ENCODE data around the gene PATJ. TPM values are rescaled to one million over a fixed set of nuclear protein-coding genes. Genes with fewer than 3 reads are reported as not detected.

Gene PATJ
- polyA plus RNA-seq, 1 donor (not counting 4 experiments of a cell fraction or from before 2014, with no cell fraction given), result 28.1 TPM

- FAIRE-seq (no peak), DNase-seq (ENCODE audit: low read depth, low spot score) (no peak)
- no peak overlapping the region for H3K9ac ChIP-seq (ENCODE audit: control insufficient read depth, extremely low read depth, insufficient read depth, low read length)
- H3K9me3 ChIP-seq (ENCODE audit: control insufficient read depth, low read depth, low read length), result no peaks in the 10 kb centered on the region
- H3K36me3 ChIP-seq (ENCODE audit: control insufficient read depth in 2 of 2, extremely low read depth in 1 of 2, insufficient read depth in 2 of 2, low read length in 2 of 2), result peaks cover 11 to 13% of the 10 kb centered on the region in 2 experiments
- no peak for TF ChIP-seq CTCF (optimal IDR thresholded peaks at IDR 0.05 in 1 of 3, IDR thresholded peaks at IDR 0.05 in 1 of 3, conservative IDR thresholded peaks at IDR 0.05 in 1 of 3; ENCODE audit: extremely low read depth in 1 of 3, insufficient read depth in 2 of 3, low read length in 3 of 3)
- TF ChIP-seq EZH2 (IDR thresholded peaks at IDR 0.05; ENCODE audit: low read length), result no peak
- H3K27me3 ChIP-seq (ENCODE audit: control insufficient read depth, extremely low read depth, insufficient read depth, low read length), result no peaks in the 10 kb centered on the region
- H3K4me1 ChIP-seq (ENCODE audit: control insufficient read depth, extremely low read depth, insufficient read depth, low read length), result no peaks in the 10 kb centered on the region
- no peaks in the 10 kb centered on the region for H4K20me1 ChIP-seq (ENCODE audit: control insufficient read depth, extremely low read depth, insufficient read depth, low read length)
- no peak overlapping the region for H3K4me2 ChIP-seq (ENCODE audit: control insufficient read depth, extremely low read depth, insufficient read depth, low read depth, low read length)
- no peaks in the 10 kb centered on the region for H3K9me1 ChIP-seq (ENCODE audit: control insufficient read depth, extremely low read depth, insufficient read depth, low read length)
- H3K4me3 ChIP-seq (ENCODE audit: control insufficient read depth in 2 of 3, extremely low read depth in 1 of 3, insufficient read depth in 2 of 3, low read depth in 1 of 3, low read length in 3 of 3), result no peak overlapping the region
- no peak overlapping the region for H3K27ac ChIP-seq (ENCODE audit: control insufficient read depth, insufficient read depth, low read length)
- no peak overlapping the region for H2AFZ ChIP-seq (ENCODE audit: control insufficient read depth, low read length)
- dilution Hi-C loops (cut with MboI; ENCODE audit: extremely low pct_ligation_motif_present, low sequenced_read_pairs), result no loop called here
- no peaks in the 10 kb centered on the region for H3K79me2 ChIP-seq (ENCODE audit: control insufficient read depth, insufficient read depth, low read length)
Measured at GRCh38 chr1:62084310-62084890, 342.1 kb downstream of the PATJ start.

GRCh38 chr1:62088439-62088838, 346.2 kb downstream of the PATJ start:
- Histone ChIP-seq H3K79me2 (ENCODE audit: control insufficient read depth, insufficient read depth, low read length) (no peaks in the 10 kb centered on the region), H3K4me1 (ENCODE audit: control insufficient read depth, extremely low read depth, insufficient read depth, low read length) (no peaks in the 10 kb centered on the region), H4K20me1 (ENCODE audit: control insufficient read depth, extremely low read depth, insufficient read depth, low read length) (no peaks in the 10 kb centered on the region), H3K27me3 (ENCODE audit: control insufficient read depth, extremely low read depth, insufficient read depth, low read length) (no peaks in the 10 kb centered on the region), H2AFZ (ENCODE audit: control insufficient read depth, low read length) (no peak overlapping the region), H3K9ac (ENCODE audit: control insufficient read depth, extremely low read depth, insufficient read depth, low read length) (no peak overlapping the region), H3K4me2 (ENCODE audit: control insufficient read depth, extremely low read depth, insufficient read depth, low read depth, low read length) (no peak overlapping the region), H3K36me3 (ENCODE audit: control insufficient read depth in 2 of 2, extremely low read depth in 1 of 2, insufficient read depth in 2 of 2, low read length in 2 of 2) (peaks cover 11 to 14% of the 10 kb centered on the region in 2 experiments), H3K4me3 (ENCODE audit: control insufficient read depth in 2 of 3, extremely low read depth in 1 of 3, insufficient read depth in 2 of 3, low read depth in 1 of 3, low read length in 3 of 3) (no peak overlapping the region), H3K9me3 (ENCODE audit: control insufficient read depth, low read depth, low read length) (no peaks in the 10 kb centered on the region), H3K27ac (ENCODE audit: control insufficient read depth, insufficient read depth, low read length) (no peak overlapping the region), H3K9me1 (ENCODE audit: control insufficient read depth, extremely low read depth, insufficient read depth, low read length) (no peaks in the 10 kb centered on the region)
- DNase-seq (ENCODE audit: low read depth, low spot score) (no peak), FAIRE-seq (no peak)
- dilution Hi-C loops (cut with MboI; ENCODE audit: extremely low pct_ligation_motif_present, low sequenced_read_pairs), result no loop called here
- TF ChIP-seq EZH2 (IDR thresholded peaks at IDR 0.05; ENCODE audit: low read length), result no peak

DNA sequence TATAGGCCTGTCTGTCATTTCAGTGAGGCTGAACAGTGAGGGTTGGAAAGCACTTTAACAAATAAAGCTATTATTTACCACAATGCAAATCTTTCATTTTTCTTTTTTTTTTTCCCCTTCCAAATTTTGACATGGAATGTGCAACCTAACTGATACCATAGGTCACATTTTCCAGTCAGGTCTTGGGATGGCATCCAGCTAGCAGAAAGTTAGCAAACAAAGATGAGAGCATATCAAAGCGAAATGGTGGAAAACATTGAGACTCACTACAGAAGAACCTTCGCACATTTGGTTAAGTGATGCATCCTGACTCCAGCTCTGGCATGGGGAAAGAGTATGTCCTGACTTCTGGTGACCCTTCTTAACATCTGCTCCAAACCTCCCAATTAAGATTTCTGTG, 347.3 kb downstream of the PATJ start:
- dilution Hi-C loops (cut with MboI; ENCODE audit: extremely low pct_ligation_motif_present, low sequenced_read_pairs), result no loop called here
- peaks cover 6 to 13% of the 10 kb centered on the region in 2 experiments for H3K36me3 ChIP-seq (ENCODE audit: control insufficient read depth in 2 of 2, extremely low read depth in 1 of 2, insufficient read depth in 2 of 2, low read length in 2 of 2)
- no peaks in the 10 kb centered on the region for H3K27me3 ChIP-seq (ENCODE audit: control insufficient read depth, extremely low read depth, insufficient read depth, low read length)
- H2AFZ ChIP-seq (ENCODE audit: control insufficient read depth, low read length), result no peak overlapping the region
- no peaks in the 10 kb centered on the region for H3K9me1 ChIP-seq (ENCODE audit: control insufficient read depth, extremely low read depth, insufficient read depth, low read length)
- FAIRE-seq (no peak), DNase-seq (ENCODE audit: low read depth, low spot score) (no peak)
- no peaks in the 10 kb centered on the region for H3K79me2 ChIP-seq (ENCODE audit: control insufficient read depth, insufficient read depth, low read length)
- H4K20me1 ChIP-seq (ENCODE audit: control insufficient read depth, extremely low read depth, insufficient read depth, low read length), result no peaks in the 10 kb centered on the region
- no peak overlapping the region for H3K4me3 ChIP-seq (ENCODE audit: control insufficient read depth in 2 of 3, extremely low read depth in 1 of 3, insufficient read depth in 2 of 3, low read depth in 1 of 3, low read length in 3 of 3)
- no peak overlapping the region for H3K4me2 ChIP-seq (ENCODE audit: control insufficient read depth, extremely low read depth, insufficient read depth, low read depth, low read length)
- H3K9me3 ChIP-seq (ENCODE audit: control insufficient read depth, low read depth, low read length), result no peaks in the 10 kb centered on the region
- H3K27ac ChIP-seq (ENCODE audit: control insufficient read depth, insufficient read depth, low read length), result no peak overlapping the region
- H3K9ac ChIP-seq (ENCODE audit: control insufficient read depth, extremely low read depth, insufficient read depth, low read length), result no peak overlapping the region
- no peaks in the 10 kb centered on the region for H3K4me1 ChIP-seq (ENCODE audit: control insufficient read depth, extremely low read depth, insufficient read depth, low read length)
- TF ChIP-seq EZH2 (IDR thresholded peaks at IDR 0.05; ENCODE audit: low read length) (no peak), CTCF (optimal IDR thresholded peaks at IDR 0.05 in 1 of 3, IDR thresholded peaks at IDR 0.05 in 1 of 3, conservative IDR thresholded peaks at IDR 0.05 in 1 of 3; ENCODE audit: extremely low read depth in 1 of 3, insufficient read depth in 2 of 3, low read length in 3 of 3) (no peak)

Data from keratinocyte (primary cell).